Stimulated activated CD8-positive, alpha-beta memory T cell treated with anti-CD3 and anti-CD28 coated beads, Interleukin-2, amount 100 ng/mL, for 48 hours (primary cell): ENCODE data around the gene SENP5.
"Not testable (repeated sequence)": the region's sequence is repeated elsewhere in the genome, so short reads cannot be mapped to it uniquely, and the experiment has no call there.

Experiments
- DNase-seq, 2 donors: peaks; one replicate each; pipeline ENCODE4 v3.0.0-alpha.2; 2020; ENCODE audit warnings: low read depth in 2 of 2

The SENP5 gene

DNA sequence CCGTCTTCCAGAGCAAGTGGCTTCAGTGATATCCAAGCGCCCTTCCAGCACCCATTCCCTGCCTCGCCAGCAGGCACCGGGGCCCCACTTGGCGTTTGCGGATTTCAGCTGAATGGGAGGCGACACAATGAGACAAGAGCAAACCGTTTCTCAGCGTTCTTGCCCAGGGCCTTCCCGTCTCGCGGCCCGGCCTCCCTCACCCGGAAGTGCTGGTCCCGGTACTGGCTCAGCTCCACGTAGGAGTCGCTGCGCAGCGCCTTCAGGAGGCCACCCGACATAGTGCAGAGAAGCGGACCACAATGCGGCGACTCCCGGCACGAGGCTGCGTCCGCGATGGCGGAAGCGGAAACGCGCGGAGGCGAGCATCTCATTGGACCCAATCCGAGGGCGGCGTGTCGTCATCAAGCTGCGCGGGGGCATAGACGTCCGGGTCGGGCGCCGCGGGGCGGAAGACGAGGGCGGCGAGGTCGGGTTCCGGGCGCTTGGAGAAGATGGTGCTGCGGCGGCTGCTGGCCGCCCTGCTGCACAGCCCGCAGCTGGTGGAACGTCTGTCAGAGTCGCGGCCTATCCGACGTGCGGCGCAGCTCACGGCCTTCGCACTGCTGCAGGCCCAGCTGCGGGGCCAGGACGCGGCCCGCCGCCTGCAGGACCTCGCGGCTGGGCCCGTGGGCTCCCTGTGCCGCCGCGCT, 74.7 kb downstream of the SENP5 start, which contains the start of gene NCBP2:
Gene NCBP2, minus strand, starts transcription at position 303 of the 689 bp plus-strand sequence. Its CDS starts 25 bp downstream, at position 278.
- DNase-seq, result peak; percentile 100

DNA sequence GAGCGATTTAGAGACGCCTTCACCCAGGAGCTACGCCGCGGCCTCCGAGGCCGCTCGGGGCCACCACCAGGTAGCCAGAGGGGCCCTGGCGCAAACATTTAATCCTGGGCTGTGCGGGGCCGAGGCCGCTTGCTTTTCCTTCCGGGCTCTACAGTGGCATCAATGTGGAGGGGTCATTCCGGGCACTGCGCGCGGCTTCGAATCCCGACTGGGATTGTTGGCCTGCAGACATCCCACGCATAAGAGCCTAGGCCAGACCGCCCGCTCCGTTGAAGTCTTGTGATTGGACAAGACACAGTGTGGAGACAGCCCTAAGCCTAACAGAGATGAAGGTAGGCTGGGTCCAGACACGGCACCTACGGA, 75.2 kb downstream of the SENP5 start:
- DNase-seq, result peak in 1 of 2 donors; percentile 9

DNA sequence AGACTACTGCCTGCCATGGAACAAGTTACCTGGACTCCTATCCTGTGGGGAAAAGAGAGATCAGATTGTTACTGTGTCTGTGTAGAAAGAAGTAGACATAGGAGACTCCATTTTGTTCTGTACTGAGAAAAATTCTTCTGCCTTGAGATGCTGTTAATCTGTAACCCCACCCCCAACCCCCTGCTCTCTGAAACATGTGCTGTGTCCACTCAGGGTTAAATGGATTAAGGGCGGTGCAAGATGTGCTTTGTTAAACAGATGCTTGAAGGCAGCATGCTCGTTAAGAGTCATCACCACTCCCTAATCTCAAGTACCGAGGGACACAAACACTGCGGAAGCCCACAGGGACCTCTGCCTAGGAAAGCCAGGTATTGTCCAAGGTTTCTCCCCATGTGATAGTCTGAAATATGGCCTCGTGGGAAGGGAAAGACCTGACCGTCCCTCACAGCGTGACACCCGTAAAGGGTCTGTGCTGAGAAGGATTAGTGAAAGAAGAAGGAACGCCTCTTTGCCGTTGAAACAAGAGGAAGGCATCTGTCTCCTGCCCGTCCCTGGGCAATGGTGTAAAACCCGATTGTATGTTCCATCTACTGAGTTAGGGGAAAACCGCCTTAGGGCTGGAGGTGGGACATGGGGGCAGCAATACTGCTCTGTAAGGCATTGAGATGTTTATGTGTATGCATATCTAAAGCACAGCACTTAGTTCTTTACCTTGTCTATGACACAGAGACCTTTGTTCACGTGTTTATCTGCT, 76.5 kb downstream of the SENP5 start:
- DNase-seq, result not testable (repeated sequence)

DNA sequence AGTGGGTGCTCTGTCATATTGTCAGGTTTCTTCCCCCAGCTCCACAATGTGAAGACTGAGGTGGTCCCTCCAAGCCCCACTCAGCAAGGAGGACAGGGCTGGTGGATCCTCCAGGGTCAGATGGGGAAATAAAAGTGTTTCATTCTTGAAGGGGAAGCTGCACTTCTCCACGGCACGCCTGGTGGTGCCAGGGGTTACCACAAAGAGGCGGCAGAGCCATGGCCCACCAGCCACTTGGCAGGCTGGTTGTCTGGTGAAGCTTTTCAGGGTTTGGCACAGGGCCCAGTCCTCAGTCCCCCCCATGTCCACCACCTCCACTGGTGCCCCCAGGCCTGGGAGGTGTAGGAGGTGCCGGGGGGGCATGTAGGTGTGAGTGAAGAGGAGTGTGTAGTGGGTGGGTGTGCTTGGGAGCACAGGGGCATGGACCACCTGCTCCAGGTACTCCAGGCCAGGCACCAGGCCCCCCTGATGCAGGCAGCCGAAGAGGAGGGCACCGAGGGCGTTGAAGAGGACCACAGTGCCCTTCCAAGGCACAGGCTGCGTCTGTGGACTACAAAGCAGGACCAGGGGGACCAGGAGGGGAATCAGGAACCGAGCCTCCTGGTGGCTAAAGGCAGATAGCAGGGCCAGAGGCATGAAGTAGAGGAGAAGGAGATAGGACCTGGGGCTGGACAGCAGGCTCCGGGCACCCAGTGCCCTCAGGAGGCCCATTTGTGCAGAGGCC, 79.6 kb downstream of the SENP5 start:
- no peak for DNase-seq

DNA sequence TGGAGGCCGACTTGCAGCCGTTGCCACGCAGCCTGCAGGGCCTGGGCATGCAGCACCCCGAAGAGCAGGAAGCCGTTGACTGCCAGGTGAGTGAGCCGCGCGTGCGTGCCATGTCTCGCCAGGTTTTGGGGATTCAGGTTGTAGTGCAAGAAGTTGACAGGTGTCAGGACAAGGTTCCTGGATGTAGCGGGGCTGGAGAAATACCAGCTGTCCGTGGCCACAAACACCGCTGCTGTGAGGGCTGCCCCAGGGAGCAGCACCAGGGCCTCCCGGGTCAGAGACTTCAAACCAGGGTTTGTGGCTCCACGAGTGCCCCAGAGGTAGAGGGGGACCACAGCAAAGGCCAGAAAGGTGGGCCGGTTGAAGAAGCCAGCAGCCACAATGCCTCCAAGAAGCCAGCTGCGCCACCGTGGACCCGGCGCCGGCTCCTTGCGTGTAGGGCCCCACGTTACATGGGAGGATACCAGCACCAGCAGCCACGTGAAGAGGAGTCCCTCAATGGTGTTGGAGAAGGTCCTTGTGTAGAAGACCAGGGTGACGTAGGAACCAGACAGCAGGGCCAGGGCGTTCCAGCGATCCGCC, 80.2 kb downstream of the SENP5 start:
- DNase-seq, result no peak

DNA sequence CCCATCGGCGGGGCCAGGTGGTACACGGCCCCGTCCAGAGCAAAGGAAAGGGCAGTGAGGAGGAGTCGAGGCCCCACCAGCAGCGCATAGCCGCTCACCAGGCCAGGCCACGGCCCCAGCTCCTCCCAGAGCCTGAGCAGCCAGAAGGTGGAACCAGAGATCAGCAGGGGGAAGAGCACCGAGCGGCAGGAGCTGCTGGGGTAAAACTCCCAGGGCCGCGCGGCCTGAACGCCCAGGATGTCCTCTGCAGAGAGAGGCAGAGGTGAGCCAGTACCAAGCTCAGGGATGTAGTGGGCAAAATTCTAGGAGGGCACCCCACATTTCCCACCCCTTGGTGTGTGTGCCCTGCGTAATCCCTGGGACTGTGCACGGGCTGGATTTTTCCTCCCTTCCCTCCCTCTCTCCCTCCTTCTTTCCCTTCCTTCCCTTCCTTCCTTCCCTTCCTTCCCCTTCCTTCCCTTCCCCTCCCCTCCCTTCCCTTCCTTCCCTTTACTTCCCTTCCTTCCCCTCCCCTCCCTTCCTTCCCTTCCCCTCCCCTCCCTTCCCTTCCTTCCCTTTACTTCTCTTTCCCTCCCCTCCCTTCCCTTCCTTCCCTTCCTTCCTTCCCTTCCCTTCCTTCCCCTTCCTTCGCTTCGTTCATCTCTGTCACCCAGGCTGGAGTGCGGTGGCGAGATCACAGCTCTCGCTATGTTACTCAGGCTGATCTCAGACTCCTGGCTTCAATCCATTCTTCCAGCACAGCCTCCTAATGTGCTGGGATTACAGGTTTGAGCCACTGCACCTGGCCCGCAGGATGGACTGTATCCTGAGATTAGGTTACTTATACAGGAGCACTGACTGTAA, 80.9 kb downstream of the SENP5 start:
- no peak for DNase-seq

DNA sequence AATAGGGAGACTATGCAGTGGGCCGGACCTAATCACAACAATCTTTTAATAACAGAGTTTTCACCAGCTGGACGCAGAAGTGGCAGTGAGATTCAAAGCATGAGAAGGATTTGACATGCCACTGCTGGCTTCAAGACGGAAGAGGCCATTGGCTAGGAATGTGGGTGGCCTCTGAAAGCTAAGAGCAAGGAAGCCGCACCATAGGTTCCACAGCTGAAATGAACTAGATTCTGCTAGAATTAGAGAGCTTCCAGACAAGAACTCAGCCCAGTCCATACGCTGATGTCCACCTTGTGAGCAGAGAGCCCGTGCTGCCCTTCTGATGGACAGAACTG, 81.5 kb downstream of the SENP5 start:
- DNase-seq, result no peak

DNA sequence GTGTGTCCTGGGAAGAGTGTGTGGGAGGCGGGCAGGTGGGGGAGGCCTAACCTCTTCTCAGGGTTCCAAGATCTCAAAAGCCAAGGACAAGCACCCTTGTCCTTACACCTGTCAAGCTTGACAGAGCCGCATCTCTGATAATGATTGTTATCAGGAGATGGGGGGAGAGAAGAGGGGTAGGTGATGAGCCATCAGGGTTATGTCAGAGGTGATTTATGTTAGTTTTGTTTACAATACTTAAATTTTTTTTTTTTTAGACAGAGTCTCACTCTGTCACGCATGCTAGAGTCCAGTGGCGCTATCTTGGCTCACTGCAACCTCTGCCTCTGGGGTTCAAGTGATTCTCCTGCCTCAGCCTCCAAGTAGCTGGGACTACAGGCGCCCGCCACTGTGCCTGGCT, 82.0 kb downstream of the SENP5 start:
- DNase-seq, result no peak

DNA sequence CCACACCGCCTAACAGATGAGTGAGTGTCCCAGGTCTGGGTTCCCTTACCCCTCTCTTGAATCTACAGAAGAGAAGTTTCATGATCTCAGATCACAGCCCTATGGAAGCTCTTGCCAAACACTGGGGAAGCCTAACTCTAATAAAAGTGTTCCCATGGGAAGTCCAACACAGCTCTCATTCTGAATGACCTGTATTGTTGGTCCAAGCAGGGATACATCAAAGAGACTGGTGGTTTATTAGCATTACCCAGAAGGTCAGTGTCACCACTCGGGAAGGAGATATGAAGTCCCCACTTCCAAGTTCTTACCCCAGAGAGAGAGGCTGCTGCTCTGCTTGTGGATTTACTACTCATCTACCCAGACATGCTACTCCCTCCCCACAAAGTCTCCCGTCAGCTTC, 83.7 kb downstream of the SENP5 start:
- no peak for DNase-seq

DNA sequence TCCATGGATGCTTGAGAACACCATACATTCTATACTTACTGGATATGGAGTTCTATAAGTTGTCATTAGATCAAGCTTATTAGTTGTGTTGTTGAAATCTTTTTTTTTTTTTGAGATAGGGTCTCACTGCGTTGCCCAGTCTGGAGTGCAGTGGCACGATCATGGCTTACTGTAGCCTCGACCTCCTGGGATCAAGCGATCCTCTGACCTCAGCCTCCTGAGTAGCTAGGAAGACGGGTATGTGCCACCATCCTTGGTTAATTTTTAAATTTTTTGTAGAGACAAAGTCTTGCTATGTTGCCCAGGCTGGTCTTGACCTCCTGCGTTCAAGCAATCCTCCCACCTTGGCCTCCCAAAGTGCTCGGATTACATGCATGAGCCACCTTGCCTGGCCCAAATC, 87.1 kb downstream of the SENP5 start:
- no peak for DNase-seq

DNA sequence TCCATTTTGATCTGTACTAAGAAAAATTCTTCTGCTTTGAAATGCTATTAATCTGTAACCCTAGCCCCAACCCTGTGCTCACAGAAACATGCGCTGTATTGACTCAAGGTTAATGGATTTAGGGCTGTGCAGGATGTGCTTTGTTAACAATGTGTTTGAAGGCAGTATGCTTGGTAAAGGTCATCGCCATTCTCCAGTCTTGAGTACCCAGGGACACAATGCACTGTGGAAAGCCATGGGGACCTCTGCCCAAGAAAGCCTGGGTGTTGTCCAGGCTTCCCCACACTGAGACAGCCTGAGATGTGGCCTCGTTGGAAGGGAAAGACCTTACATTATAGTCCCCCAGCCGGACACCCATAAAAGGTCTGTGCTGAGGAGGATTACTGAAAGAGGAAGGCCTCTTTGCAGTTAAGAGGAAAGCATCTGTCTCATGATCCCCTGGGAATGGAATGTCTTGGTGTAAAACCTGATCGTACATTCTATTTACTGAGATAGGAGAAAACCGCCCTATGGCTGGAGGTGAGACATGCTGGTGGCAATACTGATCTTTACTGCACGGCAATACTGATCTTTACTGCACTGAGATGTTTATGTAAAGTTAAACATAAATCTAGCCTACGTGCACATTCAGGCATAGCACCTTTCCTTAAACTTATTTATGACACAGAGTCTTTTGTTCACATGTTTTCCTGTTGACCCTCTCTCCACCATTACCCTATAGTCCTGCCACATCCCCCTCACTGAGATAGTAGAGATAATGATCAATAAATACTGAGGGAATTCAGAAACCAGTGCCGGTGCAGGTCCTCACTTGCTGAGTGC, 94.6 kb downstream of the SENP5 start:
- DNase-seq, result no peak

DNA sequence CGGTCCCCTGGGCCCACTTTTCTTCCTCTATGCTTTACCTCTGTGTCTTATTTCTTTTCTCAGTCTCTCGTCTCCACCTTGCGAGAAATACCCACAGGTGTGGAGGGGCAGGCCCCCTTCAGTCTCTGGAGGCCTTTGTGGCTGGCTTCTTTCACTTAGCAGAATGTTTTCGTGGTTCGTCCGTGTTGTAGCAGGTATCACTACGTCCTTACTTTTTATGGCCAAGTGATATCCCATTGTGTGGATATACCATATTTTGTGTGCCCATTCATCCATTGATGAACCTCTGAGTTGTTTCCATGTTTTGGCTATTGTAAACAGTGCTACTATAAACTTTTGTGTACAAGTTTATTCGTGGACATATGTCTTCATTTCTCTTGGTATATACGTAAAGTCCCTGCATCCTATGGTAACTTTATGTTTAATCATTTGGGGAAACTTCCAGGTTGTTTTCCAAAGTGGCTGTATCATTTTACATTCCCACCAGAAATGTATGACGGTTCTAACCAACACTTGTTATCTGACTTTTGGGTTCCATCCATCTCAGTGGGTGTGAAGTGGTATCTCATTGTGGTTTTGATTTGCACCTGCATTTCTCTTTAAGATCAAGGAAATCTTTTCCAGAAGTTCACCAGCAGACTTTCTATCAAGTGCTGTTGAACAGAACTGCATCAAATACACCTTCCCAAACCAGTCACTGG, 95.4 kb downstream of the SENP5 start:
- no peak for DNase-seq

DNA sequence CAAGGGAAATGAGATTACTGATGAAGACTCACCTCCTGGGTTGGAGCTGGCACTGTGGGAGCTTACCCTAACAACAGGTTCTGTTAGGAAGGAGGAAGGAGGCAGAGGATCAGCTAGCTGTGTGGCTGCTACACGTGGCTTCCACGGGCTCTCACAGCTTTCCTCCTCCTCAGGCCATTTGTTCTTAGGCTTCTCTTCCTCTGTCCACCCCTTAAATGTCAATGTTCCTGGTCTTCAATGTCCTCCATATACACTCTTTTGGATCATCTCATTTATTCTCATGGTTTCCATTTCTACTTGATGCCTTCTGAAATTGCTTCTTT, 95.9 kb downstream of the SENP5 start:
- no peak for DNase-seq

DNA sequence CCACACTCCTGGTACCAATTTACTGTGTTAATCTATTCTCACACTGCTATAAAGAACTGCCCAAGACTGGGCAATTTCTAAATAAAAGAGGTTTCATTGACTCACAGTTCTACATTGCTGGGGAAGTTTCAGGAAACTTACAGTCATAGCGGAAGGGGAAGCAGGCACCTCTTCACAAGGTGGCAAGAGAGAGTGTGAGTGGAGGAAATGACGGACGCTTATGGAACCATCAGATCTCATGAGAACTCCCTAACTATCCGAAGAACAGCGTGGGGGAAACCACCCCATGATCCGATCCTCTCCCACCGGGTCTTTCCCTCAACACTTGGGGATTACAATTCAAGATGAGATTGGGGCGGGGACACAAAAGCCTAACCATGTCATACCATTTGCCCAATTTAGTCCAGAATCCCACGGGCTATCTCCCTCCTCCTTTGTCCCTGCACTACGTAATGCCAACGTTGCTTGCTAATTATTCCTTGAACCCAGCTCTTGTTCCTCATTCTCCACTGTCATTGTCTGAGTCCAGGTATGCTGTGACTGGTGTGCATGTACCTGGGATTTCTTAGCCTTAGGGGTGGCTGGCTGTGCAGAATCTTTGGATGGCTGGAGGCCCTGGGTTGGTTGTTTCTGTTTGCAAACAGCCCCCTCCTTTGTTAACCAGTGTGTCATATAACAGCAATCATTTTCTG, 97.5 kb downstream of the SENP5 start:
- DNase-seq, result no peak

DNA sequence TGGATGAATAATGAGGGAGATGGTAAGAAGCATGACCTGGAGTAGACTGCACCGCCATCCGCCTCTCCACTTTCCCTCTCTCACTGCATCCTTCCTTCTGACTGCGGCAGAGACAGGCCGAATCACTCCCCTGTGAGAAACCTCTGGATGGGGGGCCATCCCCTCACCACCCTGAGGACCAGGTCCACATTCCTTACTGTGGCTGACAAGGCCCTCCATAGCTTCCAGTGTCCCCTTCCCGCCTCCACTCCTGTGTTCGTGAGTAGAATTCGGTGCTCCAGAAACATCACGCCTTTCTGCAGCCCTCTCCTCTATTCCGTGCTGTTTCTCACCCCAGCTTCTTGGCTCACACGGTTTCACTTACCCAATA, 98.1 kb downstream of the SENP5 start:
- DNase-seq, result no peak

DNA sequence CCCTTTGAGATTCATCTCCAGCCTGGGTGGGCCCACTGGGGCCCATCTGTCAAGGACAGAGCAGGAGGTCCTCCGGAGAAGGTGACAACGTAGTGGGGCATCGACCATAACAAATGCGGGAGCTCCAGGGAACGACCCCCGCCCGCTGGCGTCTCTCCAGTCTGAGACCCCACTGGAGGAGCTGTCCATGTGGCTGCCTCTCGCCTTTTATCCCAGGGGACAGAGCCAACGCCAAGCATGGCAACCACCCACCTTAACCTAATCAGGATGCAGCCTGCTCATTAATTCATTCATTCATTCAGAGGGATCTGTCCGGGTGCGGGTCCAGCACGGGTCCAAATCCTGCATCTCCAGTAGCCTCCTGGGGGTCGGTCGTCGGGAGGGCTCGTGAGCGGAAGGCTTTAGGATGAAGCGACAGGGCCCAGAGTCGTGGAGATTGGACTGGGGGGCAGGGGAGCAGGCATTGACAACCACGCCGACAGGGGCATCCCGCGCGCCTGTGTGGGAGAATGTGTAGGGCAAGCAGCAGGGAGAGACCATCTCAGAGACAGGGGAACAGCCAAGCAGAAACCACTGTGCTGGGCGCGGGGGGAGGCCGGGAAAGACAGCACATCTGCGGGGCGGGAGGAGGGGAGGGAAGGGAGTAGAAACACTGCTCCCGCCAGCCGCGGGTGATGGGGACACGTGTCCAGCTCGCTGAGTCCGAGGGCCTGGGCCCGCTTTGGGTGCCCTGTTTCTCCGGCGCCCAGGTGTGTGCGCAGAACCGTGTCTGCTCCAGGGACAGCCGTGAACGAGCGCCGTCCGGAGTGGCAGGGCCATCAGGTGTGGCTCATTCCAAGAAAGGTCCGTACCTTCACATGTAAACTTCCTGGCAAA, 99.0 kb downstream of the SENP5 start:
- no peak for DNase-seq

DNA sequence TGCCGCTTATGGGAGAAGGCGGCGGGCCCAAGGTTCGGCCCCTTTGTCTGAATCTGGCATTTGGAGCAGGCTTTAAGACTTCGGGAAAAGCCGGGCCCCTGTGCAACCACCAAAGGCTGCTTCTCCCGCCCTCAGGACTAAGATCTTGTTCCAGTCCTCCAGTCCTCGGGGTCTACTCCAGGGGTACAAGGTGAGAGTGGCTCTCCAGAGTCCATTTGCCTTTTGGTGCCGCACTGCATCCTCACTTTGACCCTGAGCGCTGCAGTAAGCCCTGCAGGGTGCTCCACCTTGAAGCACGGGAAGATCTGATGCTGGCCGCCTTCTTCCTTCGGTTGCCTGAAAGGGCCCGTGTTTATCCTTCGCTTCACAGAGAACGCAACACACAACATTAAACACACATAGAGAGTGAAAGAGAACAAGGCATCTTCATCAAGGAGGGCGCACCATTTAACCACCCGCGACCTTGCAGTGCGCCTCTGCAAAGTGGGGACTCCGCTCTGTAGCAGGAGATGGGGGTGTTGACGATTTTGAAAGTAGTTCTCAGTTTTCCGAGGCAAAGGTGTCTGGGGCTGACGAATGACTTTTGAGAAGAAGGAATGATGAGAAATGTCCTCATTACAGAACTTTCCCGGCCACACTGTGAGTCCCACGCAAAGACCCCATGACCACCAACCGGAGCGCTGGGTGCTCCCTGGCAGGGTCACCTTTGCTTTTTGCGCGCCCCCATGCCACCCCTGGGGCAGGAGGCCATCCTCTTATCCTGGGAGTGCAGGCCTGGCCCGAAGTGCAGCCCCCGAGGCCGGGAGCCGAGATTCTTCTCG, 99.9 kb downstream of the SENP5 start:
- no peak for DNase-seq
